HG03521 (cell line): Measurements from ENCODE around the gene TFDP1.
A peak's percentile ranks its signal among the peaks of the same experiment; 100 is the strongest.
"Not testable (repeated sequence)": the region's sequence is repeated elsewhere in the genome, so short reads cannot be mapped to it uniquely, and the experiment has no call there.

Source experiments
- ATAC-seq: cut with Tn5 transposase; IDR thresholded peaks from one replicate; pipeline ENCODE4 v1.9.1; 2021; ENCODE audit warnings: mild to moderate bottlenecking, moderate library complexity; ENCODE audit not compliant: unreplicated experiment

The TFDP1 gene

DNA sequence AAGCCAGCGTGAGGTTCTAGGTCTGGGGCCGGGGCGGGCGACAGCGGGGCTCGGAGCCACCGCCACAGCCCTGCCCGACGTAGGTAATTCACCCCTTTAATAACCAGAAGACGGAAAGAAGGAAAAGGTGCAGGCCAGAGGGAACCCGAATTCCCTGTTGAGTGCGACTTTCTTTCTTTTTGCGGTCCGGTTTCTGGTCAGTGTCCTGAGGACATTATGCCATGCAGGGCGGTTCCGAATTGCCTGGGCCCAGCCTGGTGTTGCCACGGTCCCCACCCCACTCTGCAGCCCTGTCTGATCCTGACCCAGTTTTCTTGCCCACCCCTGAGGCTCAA, 18.4 kb upstream of the TFDP1 start:
- ATAC-seq, result no peak

DNA sequence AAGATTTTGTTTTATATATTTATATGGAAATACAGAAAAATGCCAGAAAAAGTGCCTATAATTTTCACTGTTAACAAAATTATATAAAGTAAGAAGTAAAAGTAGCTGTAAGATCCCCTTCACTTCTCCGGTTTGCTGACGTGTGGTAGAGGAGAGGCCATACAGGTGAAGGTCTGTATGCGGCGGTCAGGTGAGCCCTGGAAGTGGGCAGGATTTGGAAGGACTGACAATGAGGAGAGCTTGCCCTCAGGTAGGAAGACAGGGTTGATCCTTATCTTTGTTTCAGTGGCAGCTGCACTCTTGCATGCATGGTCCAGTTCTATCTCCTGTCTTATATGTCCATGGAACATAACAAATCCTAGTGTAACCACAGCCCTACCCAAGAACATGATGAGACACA, 16.9 kb upstream of the TFDP1 start:
- no peak for ATAC-seq

DNA sequence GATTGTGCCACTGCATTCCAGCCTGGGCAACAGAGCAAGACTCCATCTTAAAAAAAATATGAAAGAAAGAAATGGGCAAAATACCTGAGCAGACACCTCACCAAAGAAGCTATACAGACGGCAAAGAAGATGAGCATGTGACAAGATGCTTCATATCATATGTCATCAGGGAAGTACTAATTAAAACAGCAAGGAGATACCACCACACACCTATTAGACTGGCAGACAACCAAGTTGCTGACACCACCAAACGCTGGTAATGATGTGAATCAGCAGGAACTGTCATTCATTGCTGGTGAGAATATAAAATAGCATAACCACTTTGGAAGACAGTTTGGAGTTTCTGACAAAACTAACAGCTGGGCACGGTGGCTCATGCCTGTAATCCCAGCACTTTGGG, 11.5 kb upstream of the TFDP1 start:
- no peak for ATAC-seq

DNA sequence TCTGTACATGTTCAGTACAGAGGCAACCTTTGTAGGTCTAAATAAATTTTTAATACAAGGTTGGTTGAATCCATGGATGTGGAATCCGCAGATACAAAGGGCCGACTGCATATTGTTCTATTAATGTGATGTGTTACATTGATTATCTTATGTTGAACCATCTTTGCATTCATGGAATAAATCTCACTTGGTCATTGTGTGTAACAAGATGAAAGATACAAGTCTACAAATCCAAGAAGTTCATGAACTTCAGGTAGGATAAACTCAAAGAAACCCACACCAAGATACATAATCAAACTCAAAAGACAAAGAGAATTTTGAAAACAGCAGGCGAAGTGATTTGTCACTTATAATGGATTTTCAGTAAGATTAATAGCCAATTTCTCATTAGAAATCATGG, 8.0 kb upstream of the TFDP1 start:
- no peak for ATAC-seq

DNA sequence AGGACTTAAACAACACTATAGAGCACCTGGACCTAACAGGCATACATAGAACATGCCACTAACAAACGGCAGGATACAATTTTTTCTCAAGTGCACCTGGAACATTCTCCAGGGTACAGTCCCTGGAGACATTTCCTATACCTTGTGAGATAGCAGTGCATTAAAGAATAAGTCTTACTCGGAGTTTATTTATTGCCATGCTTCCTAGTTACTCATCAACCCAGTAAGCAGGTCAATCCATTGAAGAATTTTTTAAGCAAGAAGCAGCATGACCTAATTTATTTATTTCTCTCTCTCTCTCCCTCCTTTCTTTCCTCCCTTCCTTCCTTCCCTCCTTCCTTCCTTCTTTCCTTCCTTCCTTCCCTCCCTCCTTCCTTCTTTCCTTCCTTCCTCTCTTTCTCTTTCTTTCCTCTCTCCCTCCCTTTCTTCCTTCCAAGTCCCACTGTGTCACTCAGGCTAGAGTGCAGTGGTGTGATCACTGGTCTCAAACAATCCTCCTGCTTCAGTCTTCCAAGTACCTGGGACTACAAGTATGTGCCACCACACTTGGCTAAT, 6.6 kb upstream of the TFDP1 start:
- no peak for ATAC-seq

- ATAC-seq, result no peak
Measured at GRCh38 chr13:113579686-113580085, 4.9 kb upstream of the TFDP1 start.

GRCh38 chr13:113581871-113582270, 2.7 kb upstream of the TFDP1 start:
- ATAC-seq, result no peak

DNA sequence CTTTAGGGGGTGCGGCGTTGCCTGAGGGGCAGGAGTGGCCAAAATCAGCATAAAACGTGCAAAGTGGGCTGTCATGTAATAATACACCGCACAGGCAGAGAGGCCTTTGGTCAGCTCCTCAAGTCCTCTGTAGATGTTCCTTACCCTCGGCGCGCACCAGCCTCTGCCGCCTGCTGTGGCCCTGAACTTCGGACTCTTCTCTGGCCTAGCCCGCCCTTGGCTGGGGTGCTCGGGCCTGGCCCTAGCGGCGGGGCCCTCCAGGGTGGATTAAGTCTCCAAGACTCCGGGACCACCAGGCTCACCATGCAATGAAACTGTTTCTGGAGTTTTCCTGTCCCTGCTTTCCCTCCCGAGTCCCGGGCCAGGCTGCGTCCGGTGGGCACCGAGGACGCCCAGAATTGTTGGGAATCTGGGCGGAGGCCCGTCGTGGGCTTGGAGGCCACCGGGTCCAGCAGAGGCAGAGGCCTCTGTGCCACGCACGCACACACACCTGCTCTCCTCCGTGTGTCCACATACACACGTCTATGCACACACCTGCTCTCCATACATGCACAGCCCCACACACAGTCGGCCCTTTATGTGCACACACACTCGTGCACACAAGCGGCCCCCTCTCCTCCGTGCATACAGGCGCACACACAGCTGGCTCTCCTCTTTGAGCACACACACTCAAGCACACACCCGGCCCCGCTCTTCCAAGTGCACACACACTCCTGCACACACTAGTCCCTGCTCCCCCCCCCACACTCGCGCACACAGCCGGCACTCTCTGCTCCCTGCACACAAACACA, 1.5 kb upstream of the TFDP1 start:
- no peak for ATAC-seq

DNA sequence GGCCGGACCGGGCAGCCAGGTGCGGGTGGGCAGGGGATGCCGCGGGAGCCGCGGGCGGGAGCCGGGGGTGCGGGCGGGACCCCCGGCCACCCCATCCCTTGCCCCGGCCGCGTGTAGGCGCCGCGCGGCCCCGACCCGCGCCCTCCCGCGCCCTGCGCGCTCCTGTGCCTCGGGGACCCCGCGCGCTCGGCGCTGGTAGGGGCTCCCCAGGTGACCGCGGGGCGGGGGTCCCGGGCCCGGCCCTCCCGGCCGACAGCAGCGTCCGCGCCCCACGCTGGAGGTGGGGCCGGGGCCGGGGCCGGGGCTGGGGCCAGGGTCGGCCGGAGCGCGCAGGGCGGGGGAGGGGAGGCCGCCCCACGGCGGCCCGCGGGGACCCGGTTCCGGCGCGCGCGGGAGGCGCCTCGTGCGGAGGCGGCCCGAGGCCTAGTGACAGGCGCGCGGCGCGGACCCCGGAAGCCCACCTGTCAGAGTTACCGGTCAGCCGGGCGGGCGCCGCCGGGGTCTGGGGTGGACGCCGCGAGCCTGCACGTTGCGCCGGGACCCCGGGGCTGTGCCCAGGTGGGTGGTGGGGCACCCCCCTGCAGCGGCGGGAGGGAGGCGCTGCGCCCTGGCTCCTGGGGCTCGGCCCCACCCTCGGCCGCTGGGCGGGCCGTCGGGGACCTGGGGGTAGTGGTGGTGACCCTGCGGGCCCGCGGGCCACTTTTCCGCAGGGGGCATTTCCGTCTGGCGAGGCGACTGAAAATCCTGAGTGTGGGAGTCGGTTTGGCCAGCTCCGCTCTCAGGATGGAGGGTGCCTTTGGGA, 518 bp downstream of the TFDP1 start:
- peak; percentile 38 for ATAC-seq

- ATAC-seq, result no peak
Measured at GRCh38 chr13:113585896-113586295, 1.3 kb downstream of the TFDP1 start.

GRCh38 chr13:113586661-113587479, 2.3 kb downstream of the TFDP1 start:
- ATAC-seq, result no peak

- ATAC-seq, result no peak
Measured at GRCh38 chr13:113588394-113589111, 4.0 kb downstream of the TFDP1 start.

DNA sequence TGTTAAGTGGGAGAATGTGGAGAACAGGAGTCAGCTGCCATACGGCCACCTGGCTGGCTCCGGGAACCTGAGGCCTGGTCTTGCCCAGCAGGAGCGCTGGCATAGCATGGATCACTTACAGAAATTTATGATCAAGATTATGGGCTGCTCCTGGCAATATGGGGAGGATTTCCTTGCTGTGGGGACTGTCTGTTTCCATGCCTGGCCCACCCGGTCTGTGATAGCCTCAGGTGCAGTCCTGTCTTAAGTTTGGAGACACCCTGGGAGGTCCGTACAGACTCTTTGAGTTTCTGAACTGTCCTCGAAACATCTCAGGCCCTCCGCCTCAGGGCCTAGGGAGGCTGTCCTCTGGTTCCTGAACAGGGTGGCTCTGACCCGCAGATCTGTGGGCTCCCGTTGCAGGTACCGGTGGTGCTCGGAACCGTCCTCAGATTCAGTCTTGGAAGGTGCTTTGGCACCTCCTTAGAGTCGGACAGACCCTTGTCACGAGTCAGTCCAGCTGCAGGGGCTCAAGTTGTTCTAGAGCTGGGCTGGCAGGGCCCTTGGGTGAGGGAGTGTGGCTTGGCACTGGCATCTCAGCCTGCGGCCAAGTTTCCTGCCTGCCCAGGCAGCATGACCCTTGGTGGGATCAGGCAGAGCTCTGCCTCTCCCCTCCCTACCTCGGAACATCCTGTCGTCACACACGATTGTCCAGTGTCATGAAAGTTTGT, 4.9 kb downstream of the TFDP1 start:
- ATAC-seq, result no peak

GRCh38 chr13:113589961-113590339, 5.4 kb downstream of the TFDP1 start:
- ATAC-seq, result no peak

DNA sequence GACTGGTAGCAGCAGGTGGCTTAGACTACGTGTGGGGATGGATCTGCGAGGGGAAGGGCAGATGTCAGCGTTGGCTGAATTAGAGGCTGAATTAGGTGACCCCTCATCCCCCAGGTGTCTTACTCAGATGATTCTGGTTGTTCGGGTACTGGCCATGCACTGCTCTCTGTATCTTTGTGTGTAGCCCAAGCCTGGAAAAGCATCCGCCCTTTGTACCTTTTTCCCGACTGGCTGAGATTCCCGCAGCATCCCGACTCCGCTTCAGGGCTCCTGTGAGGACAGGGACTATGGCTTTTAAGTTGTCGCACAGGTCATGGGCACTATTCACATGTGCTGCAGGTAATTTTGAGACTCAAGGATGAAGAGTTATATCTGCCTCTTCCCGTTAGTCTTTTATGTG, 7.2 kb downstream of the TFDP1 start:
- ATAC-seq, result no peak

- no peak for ATAC-seq
Measured at GRCh38 chr13:113592571-113592970, 8.0 kb downstream of the TFDP1 start.

DNA sequence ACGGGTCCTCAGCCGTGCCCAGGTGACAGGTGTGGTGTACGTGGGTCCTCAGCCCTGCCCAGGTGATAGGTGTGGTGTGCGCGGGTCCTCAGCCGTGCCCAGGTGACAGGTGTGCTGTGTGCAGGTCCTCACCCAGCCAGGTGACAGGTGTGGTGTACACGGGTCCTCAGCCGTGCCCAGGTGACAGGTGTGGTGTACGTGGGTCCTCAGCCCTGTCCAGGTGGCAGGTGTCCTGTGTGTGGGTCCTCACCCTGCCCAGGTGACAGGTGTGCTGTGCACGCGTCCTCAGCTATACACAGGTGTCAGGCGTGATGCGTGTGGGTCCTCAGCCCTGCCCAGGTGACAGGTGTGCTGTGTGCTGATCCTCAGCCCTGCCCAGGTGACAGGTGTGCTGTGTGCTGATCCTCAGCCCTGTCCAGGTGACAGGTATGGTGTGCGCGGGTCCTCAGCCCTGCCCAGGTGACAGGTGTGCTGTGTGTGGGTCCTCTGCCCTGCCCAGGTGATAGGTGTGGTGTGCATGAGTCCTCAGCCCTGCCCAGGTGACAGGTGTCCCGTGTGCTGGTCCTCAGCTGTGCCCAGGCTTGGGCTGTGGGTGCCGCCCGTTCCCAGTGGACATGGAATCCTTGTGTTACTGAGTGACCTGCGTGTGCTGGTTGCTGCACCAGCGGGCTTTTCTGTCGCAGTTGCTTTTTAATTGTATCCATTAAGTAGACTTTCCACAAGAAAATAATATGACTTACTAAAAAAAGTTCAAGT, 9.7 kb downstream of the TFDP1 start:
- not testable (repeated sequence) for ATAC-seq

DNA sequence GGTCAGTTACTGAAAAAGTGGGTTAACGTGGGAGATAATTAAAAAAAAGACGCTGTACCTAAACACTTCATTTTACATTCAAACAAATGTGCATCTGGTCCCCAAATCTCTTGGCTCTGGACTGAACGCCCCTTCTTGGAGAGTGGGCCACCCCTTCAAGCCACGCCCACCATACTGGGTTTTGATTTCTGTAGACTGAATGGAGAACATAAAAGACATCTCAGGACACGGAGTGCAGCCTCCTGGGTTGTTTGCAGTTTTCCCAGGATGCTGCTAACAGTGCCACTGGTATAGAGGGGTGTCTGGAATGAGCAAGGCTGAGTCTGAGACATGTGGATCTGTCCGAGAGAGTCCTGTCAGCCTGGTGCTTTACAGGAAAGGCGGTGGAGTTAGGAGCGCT, 10.6 kb downstream of the TFDP1 start:
- ATAC-seq, result no peak
